RPMI7951 (cell line): ENCODE data around the gene BFAR. TPM values are rescaled to one million over a fixed set of nuclear protein-coding genes. Genes with fewer than 3 reads are reported as not detected.
A peak's percentile ranks its signal among the peaks of the same experiment; 100 is the strongest.
"Not testable (repeated sequence)": the region's sequence is repeated elsewhere in the genome, so short reads cannot be mapped to it uniquely, and the experiment has no call there.

Experiments
- DNase-seq: peaks from one replicate; pipeline ENCODE4 v3.0.0-alpha.2; 2012; ENCODE audit warnings: low read depth
- total RNA-seq: library from RNA; depleted of rRNA; stranded (reverse); fragments of >200 nt; shearing (Covaris generic); gene quantifications from 2 replicates; pipeline ENCODE4 v1.2.3, GENCODE V29; 2014; rRNA removed

BFAR gene, protein sequence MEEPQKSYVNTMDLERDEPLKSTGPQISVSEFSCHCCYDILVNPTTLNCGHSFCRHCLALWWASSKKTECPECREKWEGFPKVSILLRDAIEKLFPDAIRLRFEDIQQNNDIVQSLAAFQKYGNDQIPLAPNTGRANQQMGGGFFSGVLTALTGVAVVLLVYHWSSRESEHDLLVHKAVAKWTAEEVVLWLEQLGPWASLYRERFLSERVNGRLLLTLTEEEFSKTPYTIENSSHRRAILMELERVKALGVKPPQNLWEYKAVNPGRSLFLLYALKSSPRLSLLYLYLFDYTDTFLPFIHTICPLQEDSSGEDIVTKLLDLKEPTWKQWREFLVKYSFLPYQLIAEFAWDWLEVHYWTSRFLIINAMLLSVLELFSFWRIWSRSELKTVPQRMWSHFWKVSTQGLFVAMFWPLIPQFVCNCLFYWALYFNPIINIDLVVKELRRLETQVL
- total RNA-seq = 118 and 120 TPM in 2 replicates

GRCh38 chr16:14632693-14633569, at the start of gene BFAR:
Gene BFAR, plus strand, starts transcription at chr16:14632951. Its CDS starts 11,396 bp downstream, at chr16:14644347.
- peak; percentile 95 for DNase-seq

GRCh38 chr16:14585287-14585686, 47.5 kb upstream of the BFAR start:
- DNase-seq = no peak

DNA sequence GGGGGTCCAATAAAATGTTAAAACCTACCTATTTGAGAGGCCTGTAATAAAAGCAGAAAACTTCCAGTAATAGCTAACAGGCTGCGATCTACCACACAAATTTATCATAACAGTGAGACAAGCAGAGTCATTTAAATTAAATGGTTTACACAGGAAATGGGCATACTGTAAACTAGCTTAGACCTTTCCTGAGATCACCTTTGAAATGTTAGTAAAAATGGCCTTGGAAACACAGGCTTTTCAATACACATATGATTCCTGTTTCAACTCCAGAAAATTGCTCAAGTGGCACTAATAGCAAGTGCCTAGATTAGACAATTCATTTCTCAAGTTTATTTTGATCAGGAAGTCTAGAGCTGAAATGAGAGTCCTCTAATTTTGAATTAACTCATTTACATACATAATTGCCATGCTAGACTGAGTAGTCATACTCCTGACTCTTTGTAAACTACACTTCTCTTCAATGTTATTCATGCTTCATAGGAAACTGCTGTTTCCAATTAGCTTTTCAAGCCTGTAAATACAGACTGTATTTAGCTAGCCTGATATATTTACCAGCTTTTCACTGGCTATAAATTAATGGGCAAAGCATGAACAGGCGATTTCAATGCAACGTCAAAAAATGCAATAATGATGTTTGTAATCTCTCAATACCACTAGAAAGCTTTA, 46.0 kb upstream of the BFAR start:
- DNase-seq = no peak

- peak; percentile 16 for DNase-seq
Observed at GRCh38 chr16:14600164-14600563, 32.6 kb upstream of the BFAR start.

- no peak for DNase-seq
Observed at GRCh38 chr16:14602443-14602963, 30.2 kb upstream of the BFAR start.

DNA sequence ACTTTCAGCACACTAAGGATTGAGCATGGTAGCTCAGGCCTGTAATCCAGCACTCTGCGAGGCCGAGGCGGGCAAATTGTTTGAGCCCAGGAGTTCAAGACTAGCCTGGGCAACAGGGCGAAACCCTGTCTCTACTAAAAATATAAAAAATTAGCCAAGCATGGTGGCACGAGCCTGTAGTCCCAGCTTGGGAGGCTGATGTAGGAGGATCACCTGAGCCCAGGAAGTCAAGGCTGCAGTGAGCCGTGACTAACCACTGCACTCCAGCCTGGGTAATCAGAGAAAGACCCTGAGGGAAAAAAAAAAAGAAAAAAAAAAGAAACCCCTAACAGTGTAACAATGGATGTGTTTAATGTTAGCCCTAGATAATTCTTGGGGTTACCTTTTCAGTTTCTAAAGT, 26.6 kb upstream of the BFAR start:
- no peak for DNase-seq

GRCh38 chr16:14608111-14608566, 24.6 kb upstream of the BFAR start:
- DNase-seq = no peak

GRCh38 chr16:14608604-14609003, 24.1 kb upstream of the BFAR start:
- peak; percentile 10 for DNase-seq

DNA sequence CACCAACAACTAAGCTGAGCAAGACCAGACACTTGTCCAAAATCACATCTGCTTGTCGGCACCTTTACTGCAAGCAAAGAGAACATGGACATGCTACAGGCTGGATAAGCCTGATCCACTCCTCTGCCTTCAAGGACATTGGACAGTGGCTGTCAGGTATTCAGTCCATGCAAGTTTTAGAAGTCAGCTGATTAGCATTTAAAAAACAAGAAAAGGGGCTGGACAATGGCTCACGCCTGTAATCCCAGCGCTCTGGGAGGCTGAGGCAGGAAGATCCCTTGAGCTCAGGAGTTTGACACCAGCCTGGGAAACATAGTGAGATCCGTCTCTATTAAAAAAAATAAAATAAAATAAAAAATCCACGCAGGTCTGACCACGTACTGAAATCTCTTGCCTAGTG, 23.0 kb upstream of the BFAR start:
- no peak for DNase-seq

- DNase-seq = no peak
Observed at GRCh38 chr16:14611660-14612059, 21.1 kb upstream of the BFAR start.

DNA sequence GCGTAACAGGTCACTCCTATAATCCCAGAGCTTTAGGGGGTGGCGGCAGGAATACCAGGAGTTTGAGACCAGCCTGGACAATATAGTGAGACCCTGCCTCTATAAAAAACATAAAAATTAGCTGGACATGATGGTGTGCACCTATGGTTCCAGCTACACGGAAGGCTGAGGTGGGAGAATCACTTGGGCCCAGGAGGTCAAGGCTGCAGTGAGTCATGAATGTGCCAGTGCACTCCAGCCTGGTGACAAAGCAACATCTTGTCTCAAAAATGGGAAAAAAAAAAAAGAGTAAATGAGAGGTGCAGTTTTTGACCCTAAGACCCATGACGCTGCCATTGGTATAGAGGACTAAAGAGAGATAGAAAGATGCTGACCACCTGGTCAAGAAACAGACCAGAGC, 18.8 kb upstream of the BFAR start:
- no peak for DNase-seq

DNA sequence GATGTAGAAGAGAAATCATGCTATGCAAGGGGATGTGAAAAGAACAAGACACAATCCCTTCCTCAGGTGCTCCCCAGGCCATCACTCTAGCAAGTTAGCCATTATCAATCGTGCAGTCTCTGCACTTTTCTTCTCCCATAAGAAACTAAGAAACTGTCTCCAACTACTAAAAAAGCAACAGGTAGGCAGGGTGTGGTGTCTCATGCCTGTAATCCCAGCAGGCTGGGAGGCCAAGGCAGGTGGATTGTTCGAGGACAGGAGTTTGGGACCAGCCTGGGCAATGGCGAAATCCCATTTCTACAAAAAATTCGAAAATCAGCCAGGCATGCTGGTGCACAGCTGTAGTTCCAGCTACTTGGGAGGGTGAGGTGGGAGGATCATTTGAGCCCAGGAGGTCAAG, 16.5 kb upstream of the BFAR start:
- no peak for DNase-seq

DNA sequence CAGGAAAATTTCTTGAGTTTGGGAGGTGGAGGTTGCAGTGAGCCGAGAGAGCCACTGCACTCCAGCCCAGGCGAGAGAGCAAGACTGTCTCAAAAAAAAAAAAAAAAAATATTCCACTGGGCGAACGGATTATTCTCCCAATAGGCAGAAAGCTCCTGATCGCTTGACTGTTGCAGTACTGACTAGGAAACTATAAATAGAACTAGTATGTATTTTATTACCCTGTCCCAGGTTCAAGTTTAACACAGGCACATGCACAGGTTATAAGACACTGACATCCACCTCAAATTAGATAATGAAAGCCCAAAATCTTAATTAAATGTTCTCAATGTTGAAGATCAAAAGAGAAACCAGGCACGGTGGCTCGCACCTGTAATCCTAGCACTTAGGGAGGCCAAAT, 14.2 kb upstream of the BFAR start:
- no peak for DNase-seq

- DNase-seq = no peak
Observed at GRCh38 chr16:14627078-14627477, 5.7 kb upstream of the BFAR start.

DNA sequence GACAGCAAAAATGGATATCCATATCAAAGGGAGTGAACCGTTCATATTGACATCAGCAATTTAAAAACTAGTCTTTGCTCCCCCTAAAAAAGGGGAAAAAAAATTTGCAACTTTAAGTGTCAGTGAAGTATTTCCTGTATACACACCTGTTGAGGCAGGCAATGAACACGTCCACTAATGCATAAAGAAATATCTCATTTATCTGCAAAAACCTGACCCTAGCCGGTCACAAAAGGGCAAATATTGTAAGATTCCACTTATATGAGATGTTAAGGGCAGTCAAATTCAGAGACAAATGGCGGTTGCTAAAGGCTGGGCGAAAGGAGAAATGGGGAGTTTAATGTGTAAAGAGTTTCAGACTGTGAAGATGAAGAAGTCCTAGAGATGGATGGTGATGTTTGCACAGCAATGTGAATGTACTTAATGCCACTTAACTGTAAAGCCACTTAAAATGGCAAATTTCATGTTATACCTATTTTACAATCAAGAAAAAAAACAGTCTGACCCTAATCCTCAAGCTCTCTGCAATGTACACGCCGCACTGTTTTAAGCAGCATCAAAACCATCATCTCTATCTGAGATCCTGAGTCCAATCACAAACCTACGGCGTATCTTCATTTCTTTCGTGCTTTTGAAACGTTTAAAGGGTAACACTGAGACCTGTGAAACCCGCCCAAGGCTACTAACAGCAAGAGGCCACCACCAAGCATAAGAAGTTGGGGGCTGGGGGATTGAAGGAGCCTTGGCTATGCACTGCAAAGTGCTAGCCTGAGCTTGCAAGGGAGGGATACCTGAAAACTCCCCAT, 3.7 kb upstream of the BFAR start:
- peak; percentile 14 for DNase-seq

DNA sequence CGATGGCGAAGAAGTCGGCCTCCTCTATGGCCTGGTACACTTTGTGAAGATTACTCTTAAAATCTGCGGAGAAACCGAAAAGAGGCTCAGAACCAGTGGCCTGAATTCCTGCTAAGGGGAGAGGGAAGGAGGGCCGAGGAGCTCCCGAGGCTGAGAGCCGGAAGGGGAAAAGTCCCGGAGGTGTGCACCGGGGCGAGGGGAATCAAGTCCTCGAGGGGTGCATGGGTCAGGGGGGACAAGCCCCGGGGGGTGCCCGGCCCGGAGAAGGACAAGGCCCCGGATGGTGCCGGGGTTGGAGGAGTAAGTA, 3.2 kb upstream of the BFAR start:
- DNase-seq = no peak

DNA sequence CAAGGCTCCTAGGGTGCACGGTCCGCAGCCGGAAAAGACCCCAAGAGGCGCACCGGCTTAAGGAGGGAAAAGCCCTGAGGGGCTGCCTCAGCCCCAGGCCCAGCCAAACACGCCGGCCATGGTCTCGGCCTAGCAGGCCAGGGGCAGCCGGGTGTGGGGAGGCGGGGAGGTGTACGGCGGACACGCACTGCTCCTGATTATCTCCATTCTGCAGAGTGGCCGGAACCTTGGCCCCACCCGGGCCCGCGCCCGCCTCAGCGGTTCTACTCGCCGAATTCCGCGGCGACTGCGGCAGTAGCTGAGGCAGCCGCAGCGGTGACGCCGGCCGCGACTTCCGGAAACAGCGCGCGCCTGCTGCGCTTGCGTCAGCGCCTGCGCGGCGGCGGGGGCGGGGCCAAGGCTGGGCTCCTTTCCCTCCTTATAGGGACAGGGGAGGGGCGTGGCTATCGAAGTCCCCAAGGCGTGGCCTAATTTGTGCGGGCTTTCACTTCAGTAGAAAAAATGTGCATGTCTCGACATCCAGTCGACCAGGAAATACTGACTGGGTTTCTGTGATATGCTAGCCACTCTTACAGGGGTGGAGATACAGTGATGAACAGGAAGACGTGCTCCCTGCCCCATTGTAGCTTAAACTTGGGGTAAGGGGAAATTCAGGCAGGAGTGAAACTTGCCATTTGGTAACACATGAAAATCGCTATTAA, 2.7 kb upstream of the BFAR start, which contains the start of gene PARN:
Gene PARN, minus strand, starts transcription at position 342 of the 701 bp plus-strand sequence. Its CDS starts 135 bp downstream, at position 207.
- DNase-seq = peak; percentile 96

DNA sequence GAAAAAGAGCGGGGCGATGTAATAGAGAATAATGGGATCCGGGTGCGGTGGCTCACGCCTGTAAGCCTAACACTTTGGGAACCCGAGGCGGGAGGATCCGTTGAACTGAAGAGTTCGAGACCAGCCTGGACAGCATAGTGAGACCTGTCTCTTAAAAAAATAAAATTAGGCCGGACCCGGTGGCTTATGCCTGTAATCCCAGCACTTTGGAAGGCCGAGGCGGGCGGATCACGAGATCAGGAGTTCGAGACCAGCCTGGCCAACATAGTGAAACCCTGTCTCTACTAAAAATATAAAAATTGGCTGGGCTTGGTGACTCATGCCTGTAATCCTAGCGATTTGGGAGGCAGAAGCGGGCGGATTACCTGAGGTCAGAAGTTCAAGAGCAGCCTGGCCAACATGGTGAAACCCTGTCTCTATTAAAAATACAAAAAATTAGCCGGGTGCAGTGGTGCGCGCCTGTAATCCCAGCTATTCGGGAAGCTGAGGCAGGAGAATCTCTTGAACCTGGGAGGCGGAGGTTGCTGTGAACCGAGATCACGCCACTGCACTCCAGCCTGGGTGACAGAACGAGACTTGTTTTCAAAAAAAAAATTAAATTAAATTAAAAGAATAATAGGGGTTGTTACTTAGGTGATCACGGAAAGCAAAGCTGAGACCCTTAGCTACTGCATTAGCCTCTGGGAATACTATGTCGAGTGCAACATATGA, 2.0 kb upstream of the BFAR start:
- DNase-seq = not testable (repeated sequence)

- DNase-seq = no peak
Observed at GRCh38 chr16:14634389-14634725, 1.6 kb downstream of the BFAR start.
